ENCODE measurements around the gene SLX4.

SLX4 gene

DNA sequence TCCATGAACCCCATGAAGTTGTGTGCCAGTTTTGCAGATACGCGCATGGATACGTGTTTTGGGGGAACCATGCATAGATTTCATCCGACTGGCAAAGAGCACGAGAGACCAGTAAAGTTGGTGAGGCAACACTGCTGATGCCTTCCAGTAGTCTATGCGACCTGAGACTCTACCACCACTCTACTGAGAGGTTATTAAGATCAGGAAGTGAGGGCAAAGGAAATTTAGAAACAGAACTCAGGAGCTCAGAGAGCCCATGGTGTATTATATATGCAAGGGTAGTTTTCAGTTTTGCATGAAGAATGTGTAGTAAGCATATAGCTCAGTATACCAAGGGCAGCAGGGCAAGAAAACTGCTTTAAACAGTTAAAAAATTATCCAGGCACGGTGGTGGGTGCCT lies 4.2 kb downstream of the SLX4 start:
- peaks cover 7% of the 10 kb centered on the region for H3K4me1 ChIP-seq (ENCODE audit: insufficient read depth, low read length)
- no peak overlapping the region for H3K9ac ChIP-seq (ENCODE audit: low read length)
- H3K9me3 ChIP-seq (ENCODE audit: low read length), result no peaks in the 10 kb centered on the region
- H3K27me3 ChIP-seq (ENCODE audit: control insufficient read depth in 1 of 2, insufficient read depth in 2 of 2, low read length in 2 of 2), result no peaks in the 10 kb centered on the region
- peaks cover 5% of the 10 kb centered on the region for H3K36me3 ChIP-seq (ENCODE audit: insufficient read depth, low read length)
- H3K4me3 ChIP-seq (ENCODE audit: low read depth in 1 of 2, low read length in 2 of 2), result no peak overlapping the region
- no peak overlapping the region for H3K27ac ChIP-seq (ENCODE audit: low read depth, low read length)

DNA sequence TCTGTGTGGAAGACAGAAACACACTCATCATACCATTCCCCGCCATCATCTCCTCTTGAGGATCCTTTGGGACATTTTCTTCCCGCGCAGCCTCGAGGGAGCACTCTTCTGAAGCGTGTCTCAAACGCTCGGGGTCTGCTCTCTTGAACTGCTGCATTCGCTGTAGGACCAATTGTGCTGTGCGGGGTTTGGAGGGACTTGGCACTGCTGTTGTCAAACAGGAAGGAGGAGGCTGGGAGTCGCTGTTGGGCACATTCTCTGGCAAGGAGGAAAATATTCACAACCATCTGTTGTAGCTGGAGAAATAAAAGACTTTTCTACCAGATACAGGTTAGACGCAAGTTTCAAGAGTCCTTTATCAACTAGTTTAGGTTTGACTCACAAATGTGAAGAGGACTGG lies 5.0 kb downstream of the SLX4 start:
- peaks cover 9% of the 10 kb centered on the region for H3K36me3 ChIP-seq (ENCODE audit: insufficient read depth, low read length)
- H3K9ac ChIP-seq (ENCODE audit: low read length), result no peak overlapping the region
- peaks cover 7% of the 10 kb centered on the region for H3K4me1 ChIP-seq (ENCODE audit: insufficient read depth, low read length)
- no peaks in the 10 kb centered on the region for H3K9me3 ChIP-seq (ENCODE audit: low read length)
- no peak overlapping the region for H3K4me3 ChIP-seq (ENCODE audit: low read depth in 1 of 2, low read length in 2 of 2)
- H3K27ac ChIP-seq (ENCODE audit: low read depth, low read length), result no peak overlapping the region
- H3K27me3 ChIP-seq (ENCODE audit: control insufficient read depth in 1 of 2, insufficient read depth in 2 of 2, low read length in 2 of 2), result no peaks in the 10 kb centered on the region

DNA sequence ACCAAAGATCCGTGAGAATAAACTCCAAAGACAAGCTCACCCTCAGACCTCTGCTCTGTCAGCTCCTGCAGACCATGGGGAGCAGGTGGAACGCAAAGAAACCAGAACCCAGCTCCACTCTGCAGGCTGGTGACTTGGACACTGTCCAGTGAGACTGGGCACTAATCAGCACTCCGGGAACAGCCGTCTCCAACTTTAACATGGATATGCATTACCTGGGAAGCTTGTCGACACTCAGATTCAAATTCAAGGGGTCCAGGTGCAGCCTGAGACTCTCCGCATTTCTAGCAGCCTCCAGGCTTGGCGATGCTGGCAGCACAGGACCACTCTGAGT lies 9.1 kb downstream of the SLX4 start:
- H3K27ac ChIP-seq (ENCODE audit: low read depth, low read length), result no peak overlapping the region
- no peak overlapping the region for H3K4me3 ChIP-seq (ENCODE audit: low read depth in 1 of 2, low read length in 2 of 2)
- peaks cover 15% of the 10 kb centered on the region for H3K36me3 ChIP-seq (ENCODE audit: insufficient read depth, low read length)
- no peak overlapping the region for H3K9ac ChIP-seq (ENCODE audit: low read length)
- no peaks in the 10 kb centered on the region for H3K27me3 ChIP-seq (ENCODE audit: control insufficient read depth in 1 of 2, insufficient read depth in 2 of 2, low read length in 2 of 2)
- no peaks in the 10 kb centered on the region for H3K4me1 ChIP-seq (ENCODE audit: insufficient read depth, low read length)
- no peaks in the 10 kb centered on the region for H3K9me3 ChIP-seq (ENCODE audit: low read length)

DNA sequence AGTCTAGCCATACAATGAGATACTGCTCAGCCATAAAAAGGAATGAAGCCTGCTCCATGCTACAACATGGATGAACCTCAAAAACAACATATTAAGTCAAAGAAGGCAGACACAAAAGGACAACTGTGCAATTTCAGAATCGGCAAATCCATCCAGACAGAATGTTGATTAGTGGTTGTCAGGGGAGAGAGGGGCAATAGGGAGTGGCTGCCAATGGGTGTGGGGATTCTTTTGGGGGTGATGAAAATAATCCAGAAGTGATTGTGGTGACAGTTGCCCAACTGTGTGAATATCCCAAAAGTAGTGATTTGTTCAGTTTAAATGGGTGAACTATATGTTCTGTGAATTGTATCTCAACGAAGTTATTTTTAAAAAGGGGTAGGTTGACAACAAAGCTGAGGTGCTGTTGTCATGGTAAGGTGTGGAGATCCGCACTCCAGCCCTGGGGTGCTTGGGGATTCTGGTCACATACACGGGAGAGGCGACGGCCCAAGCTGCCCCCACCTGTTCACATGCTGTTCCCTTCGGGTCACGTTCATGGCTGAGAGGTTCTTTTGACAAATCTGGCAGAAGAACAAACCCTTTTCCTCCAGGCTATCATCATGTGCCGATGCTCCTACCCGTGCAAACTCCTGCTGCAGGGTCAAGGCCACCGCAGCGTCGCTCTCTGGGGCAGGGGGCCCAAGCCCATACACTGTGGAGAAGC lies 9.6 kb downstream of the SLX4 start:
- Histone ChIP-seq H3K9me3 (ENCODE audit: low read length) (no peaks in the 10 kb centered on the region), H3K9ac (ENCODE audit: low read length) (no peak overlapping the region), H3K27ac (ENCODE audit: low read depth, low read length) (no peak overlapping the region), H3K4me1 (ENCODE audit: insufficient read depth, low read length) (no peaks in the 10 kb centered on the region), H3K36me3 (ENCODE audit: insufficient read depth, low read length) (peaks cover 15% of the 10 kb centered on the region), H3K27me3 (ENCODE audit: control insufficient read depth in 1 of 2, insufficient read depth in 2 of 2, low read length in 2 of 2) (no peaks in the 10 kb centered on the region), H3K4me3 (ENCODE audit: low read depth in 1 of 2, low read length in 2 of 2) (no peak overlapping the region)

DNA sequence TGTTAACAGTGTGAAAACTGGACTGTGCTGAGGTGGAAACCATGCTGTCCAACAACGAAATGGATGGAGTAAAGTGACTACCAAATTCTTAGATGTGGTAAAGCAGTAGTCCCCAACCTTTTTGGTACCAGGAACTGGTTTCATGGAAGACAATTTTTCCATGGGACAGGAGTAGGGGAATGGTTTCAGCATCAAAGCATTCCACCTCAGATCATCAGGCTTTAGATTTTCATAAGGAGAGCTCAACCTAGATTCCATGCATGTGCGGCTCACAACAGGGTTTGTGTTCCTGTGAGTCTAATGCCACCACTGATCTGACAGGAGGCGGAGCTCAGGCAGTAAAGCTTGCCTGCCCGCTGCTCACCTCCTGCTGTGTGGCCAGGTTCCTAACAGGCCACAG lies 11.5 kb downstream of the SLX4 start:
- H3K9ac ChIP-seq (ENCODE audit: low read length), result no peak overlapping the region
- H3K36me3 ChIP-seq (ENCODE audit: insufficient read depth, low read length), result peaks cover 15% of the 10 kb centered on the region

DNA sequence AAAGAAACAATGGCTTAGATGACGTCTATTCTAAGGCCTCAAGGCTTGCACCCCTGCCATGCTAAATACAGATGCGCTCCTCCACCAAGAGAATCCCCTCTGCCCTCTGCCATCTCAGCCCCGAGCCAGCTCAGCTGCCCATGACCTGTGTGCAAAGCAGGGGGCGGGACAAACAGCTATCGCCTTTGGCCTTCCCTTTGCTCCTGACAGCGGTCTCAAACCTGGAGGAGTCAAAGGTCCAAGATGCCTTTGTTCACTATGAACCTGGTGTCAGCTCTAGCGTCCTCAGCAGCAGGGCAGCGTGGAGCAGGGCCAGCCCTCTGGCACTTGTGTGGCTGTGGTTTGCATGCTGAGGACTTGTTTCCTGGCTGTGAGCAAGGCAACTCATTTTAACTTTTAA lies 12.3 kb downstream of the SLX4 start:
- no peaks in the 10 kb centered on the region for H3K4me1 ChIP-seq (ENCODE audit: insufficient read depth, low read length)
- H3K9me3 ChIP-seq (ENCODE audit: low read length), result no peaks in the 10 kb centered on the region
- H3K27me3 ChIP-seq (ENCODE audit: control insufficient read depth in 1 of 2, insufficient read depth in 2 of 2, low read length in 2 of 2), result no peaks in the 10 kb centered on the region
- H3K4me3 ChIP-seq (ENCODE audit: low read depth in 1 of 2, low read length in 2 of 2), result no peak overlapping the region
- H3K27ac ChIP-seq (ENCODE audit: low read depth, low read length), result no peak overlapping the region
- no peak overlapping the region for H3K9ac ChIP-seq (ENCODE audit: low read length)
- H3K36me3 ChIP-seq (ENCODE audit: insufficient read depth, low read length), result peaks cover 15% of the 10 kb centered on the region

More for the DNA sequence above, 11.5 kb downstream of the SLX4 start:
- Histone ChIP-seq H3K4me1 (ENCODE audit: insufficient read depth, low read length) (no peaks in the 10 kb centered on the region), H3K4me3 (ENCODE audit: low read depth in 1 of 2, low read length in 2 of 2) (no peak overlapping the region), H3K9me3 (ENCODE audit: low read length) (no peaks in the 10 kb centered on the region), H3K27me3 (ENCODE audit: control insufficient read depth in 1 of 2, insufficient read depth in 2 of 2, low read length in 2 of 2) (no peaks in the 10 kb centered on the region), H3K27ac (ENCODE audit: low read depth, low read length) (no peak overlapping the region)

DNA sequence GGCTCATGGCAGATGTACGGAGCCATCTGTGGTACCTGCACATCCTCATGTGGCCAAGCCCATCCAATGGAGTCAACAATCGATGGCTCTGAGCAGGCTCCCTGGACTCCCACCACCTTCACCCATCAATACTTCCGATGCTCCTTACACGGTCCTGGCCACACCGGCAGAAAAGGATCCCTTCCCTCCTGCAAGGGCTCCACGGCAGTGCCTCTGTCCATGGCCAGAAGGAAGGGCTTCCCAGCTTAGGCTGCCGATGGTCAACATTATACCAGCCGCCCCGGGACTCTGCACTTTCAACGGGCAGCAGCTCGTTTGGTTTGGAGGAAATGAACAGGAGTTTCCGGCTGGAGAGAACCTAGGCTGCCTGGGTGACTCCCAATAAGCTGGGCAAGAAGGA lies 13.2 kb downstream of the SLX4 start:
- no peak overlapping the region for H3K4me3 ChIP-seq (ENCODE audit: low read depth in 1 of 2, low read length in 2 of 2)
- H3K4me1 ChIP-seq (ENCODE audit: insufficient read depth, low read length), result no peaks in the 10 kb centered on the region
- H3K27ac ChIP-seq (ENCODE audit: low read depth, low read length), result no peak overlapping the region
- no peaks in the 10 kb centered on the region for H3K9me3 ChIP-seq (ENCODE audit: low read length)
- H3K9ac ChIP-seq (ENCODE audit: low read length), result no peak overlapping the region
- no peaks in the 10 kb centered on the region for H3K27me3 ChIP-seq (ENCODE audit: control insufficient read depth in 1 of 2, insufficient read depth in 2 of 2, low read length in 2 of 2)
- H3K36me3 ChIP-seq (ENCODE audit: insufficient read depth, low read length), result peaks cover 11% of the 10 kb centered on the region

DNA sequence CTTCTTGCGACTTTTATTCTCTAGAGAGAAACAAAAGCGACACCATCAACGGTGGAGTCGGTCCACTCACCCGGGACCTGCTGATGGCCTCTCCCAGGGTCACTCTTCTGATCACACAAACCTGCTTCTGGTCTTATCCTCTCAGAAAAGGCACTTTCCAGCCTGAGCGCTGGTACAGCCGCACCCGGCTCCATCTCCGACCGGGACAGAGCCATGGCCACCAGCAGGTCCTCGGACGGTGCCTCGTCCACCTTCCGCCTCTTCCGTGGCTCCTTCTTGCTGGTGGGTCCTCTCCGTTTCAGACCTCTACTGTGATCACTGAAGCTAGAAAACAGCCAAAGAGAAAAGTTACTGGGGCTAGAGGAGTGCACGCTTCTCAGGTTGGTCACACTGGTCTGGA lies 13.7 kb downstream of the SLX4 start:
- no peak overlapping the region for H3K4me3 ChIP-seq (ENCODE audit: low read depth in 1 of 2, low read length in 2 of 2)
- H3K36me3 ChIP-seq (ENCODE audit: insufficient read depth, low read length), result peaks cover 11% of the 10 kb centered on the region
- no peak overlapping the region for H3K9ac ChIP-seq (ENCODE audit: low read length)
- H3K27me3 ChIP-seq (ENCODE audit: control insufficient read depth in 1 of 2, insufficient read depth in 2 of 2, low read length in 2 of 2), result no peaks in the 10 kb centered on the region
- no peak overlapping the region for H3K27ac ChIP-seq (ENCODE audit: low read depth, low read length)
- no peaks in the 10 kb centered on the region for H3K4me1 ChIP-seq (ENCODE audit: insufficient read depth, low read length)
- no peaks in the 10 kb centered on the region for H3K9me3 ChIP-seq (ENCODE audit: low read length)

DNA sequence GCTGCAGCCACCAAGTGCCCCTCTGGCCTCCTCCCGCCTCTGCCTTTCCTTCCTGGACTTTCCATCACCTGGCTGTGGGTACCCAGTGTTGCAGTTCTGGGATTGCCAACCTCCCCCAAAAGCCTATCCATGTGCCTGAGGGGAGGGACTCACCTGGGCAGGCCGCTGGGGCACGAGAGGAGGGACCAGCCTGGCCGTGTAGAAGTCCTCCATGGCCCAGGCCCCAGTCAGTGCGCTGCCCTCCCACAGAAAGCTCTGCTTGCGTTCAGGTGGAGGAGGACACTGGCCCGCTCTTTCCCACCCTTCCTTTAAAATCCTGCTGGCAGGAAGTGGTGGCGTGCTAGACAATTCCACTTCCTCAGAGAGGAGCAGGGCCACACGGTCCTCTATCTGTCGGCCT lies 14.2 kb downstream of the SLX4 start:
- Histone ChIP-seq H3K27ac (ENCODE audit: low read depth, low read length) (no peak overlapping the region), H3K4me1 (ENCODE audit: insufficient read depth, low read length) (no peaks in the 10 kb centered on the region), H3K4me3 (ENCODE audit: low read depth in 1 of 2, low read length in 2 of 2) (no peak overlapping the region), H3K36me3 (ENCODE audit: insufficient read depth, low read length) (peaks cover 11% of the 10 kb centered on the region), H3K9me3 (ENCODE audit: low read length) (no peaks in the 10 kb centered on the region), H3K9ac (ENCODE audit: low read length) (no peak overlapping the region), H3K27me3 (ENCODE audit: control insufficient read depth in 1 of 2, insufficient read depth in 2 of 2, low read length in 2 of 2) (no peaks in the 10 kb centered on the region)

DNA sequence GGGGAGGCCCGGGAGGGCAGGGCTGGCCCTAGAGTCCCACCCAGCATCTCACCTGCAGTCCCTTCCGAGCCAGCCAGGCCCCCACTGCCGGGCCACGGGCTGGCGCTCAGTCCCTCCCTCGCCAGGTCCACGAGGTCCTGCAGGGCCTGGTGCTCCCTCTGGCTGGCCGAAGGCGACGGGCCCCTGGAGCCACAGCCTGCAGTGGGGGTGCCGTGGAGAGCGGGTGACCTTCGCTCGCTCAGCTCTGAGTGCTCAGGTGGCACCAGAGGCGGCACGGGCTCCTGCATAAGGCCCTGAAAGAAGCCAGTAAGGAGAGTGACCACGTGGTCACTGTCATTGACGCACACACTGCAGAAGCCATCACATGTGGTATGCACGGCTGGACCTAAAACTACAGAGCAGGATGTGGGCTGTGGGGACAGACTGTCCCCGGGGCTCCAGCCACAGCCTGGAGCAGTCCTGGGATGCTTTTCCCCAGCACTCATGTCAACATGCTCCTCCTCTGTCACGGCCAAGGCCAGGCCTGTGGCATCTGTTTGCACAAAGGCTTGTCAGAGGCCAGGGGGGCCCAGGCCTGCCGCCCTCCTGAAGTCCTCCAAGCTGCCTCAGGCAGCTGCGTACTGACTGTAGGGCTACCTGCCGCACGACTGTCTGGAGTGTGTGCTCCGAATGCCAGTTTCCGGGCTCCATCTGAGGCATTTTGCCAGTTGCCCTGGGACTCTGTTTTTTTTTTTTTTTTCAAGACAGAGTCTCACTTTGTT lies 15.1 kb downstream of the SLX4 start:
- Histone ChIP-seq H3K4me3 (ENCODE audit: low read depth in 1 of 2, low read length in 2 of 2) (no peak overlapping the region), H3K27me3 (ENCODE audit: control insufficient read depth in 1 of 2, insufficient read depth in 2 of 2, low read length in 2 of 2) (no peaks in the 10 kb centered on the region), H3K9me3 (ENCODE audit: low read length) (no peaks in the 10 kb centered on the region), H3K4me1 (ENCODE audit: insufficient read depth, low read length) (no peaks in the 10 kb centered on the region), H3K9ac (ENCODE audit: low read length) (no peak overlapping the region), H3K36me3 (ENCODE audit: insufficient read depth, low read length) (peaks cover 5% of the 10 kb centered on the region), H3K27ac (ENCODE audit: low read depth, low read length) (no peak overlapping the region)

DNA sequence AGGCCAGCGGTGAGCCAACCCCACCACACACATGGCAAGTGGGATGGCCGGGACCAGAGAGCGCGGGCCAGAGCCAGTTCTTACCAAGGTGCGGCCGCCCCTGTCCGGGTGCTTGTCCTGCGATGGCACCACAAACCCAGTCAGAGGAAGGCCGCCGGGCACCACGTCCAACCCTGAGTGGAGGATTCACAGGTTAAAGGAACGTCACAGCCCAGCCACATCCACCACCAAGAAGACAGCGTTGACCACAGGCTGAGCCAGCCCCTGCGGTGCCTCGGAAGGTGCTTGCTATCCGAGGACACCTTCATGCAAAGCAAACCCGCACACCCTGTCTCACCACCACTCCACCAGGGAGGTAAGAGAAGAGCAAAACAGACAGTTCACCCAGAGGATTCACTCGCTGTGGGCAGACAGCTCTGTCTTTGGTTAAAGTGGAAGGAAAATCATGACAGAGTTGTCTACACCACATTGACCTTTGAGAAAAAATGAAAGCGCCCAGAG lies 15.8 kb downstream of the SLX4 start:
- Histone ChIP-seq H3K36me3 (ENCODE audit: insufficient read depth, low read length) (no peaks in the 10 kb centered on the region), H3K4me1 (ENCODE audit: insufficient read depth, low read length) (no peaks in the 10 kb centered on the region), H3K27ac (ENCODE audit: low read depth, low read length) (no peak overlapping the region), H3K4me3 (ENCODE audit: low read depth in 1 of 2, low read length in 2 of 2) (no peak overlapping the region), H3K9ac (ENCODE audit: low read length) (no peak overlapping the region), H3K9me3 (ENCODE audit: low read length) (no peaks in the 10 kb centered on the region), H3K27me3 (ENCODE audit: control insufficient read depth in 1 of 2, insufficient read depth in 2 of 2, low read length in 2 of 2) (no peaks in the 10 kb centered on the region)

DNA sequence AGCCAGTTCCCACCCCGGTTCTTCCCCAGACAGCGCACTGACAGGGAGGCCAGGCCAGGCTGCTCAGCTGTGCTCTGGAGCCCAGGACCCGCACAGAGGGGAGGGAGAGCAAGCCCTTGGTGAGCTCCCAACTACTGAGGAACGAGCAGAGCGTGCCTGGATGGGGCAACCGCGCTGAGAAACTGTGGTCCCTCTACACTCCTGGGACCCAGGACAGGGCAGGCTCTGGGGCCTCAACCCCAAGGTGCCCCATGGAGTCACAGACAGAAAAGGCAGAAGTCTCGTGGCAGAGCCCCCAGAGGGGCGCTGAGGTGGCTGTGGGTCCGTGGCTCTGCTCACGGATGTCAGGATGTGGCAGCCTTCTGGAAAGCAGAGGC lies 16.3 kb downstream of the SLX4 start:
- no peak overlapping the region for H3K9ac ChIP-seq (ENCODE audit: low read length)
- H3K4me1 ChIP-seq (ENCODE audit: insufficient read depth, low read length), result no peaks in the 10 kb centered on the region
- H3K27me3 ChIP-seq (ENCODE audit: control insufficient read depth in 1 of 2, insufficient read depth in 2 of 2, low read length in 2 of 2), result no peaks in the 10 kb centered on the region
- H3K9me3 ChIP-seq (ENCODE audit: low read length), result no peaks in the 10 kb centered on the region
- H3K4me3 ChIP-seq (ENCODE audit: low read depth in 1 of 2, low read length in 2 of 2), result no peak overlapping the region
- H3K27ac ChIP-seq (ENCODE audit: low read depth, low read length), result no peak overlapping the region
- peaks cover 5% of the 10 kb centered on the region for H3K36me3 ChIP-seq (ENCODE audit: insufficient read depth, low read length)

Measured in muscle layer of colon (tissue), 2 donors.